ENCODE results near the gene CUX1.

DNA sequence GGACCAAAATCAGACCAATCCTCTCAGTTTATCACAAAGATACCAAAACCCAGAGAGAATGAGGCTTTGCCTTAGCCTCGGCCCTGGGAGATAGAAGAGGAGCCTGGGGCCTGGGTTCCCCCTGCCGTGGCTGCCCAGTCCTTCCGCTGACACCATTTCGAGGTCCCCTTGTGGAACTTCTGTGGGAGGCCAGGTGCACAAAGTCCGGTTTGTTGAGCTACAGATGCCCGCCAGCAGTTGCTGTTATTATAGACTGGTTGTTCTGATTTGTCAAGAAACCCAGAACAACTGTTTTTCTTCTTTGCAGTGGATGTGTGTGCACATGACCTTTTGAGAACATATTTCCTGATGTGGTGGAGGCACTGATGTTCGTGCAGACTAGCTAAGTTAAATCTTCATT, 47.6 kb downstream of the CUX1 start:
- TF ChIP-seq CTCF (IDR thresholded peaks at IDR 0.05) = no peak
- TF ChIP-seq POLR2A (IDR thresholded peaks at IDR 0.05) = no peak
